Aorta (tissue), 5 donors: ENCODE results near the gene USP32. TPM values are rescaled to one million over a fixed set of nuclear protein-coding genes. Genes with fewer than 3 reads are reported as not detected.

Source experiments
- ATAC-seq: fragments of 200-7000 bp; cut with Tn5 transposase; one replicate; pipeline ENCODE4 v1.9.1; 2022; ENCODE audit warnings: moderate library complexity; ENCODE audit not compliant: low FRiP score
- DNase-seq, 2 donors: peaks; one replicate each; pipeline ENCODE4 v3.0.0-alpha.2; 2020
- H3K27ac ChIP-seq, 2 donors: one replicate each; pipeline ENCODE4 v1.5.1; 2013; ENCODE audit warnings: low read length in 2 of 2, mild to moderate bottlenecking in 2 of 2, moderate library complexity in 2 of 2, control low read depth in 1 of 2, inconsistent platforms in 1 of 2, low read depth in 1 of 2
- H3K27me3 ChIP-seq, 2 donors: one replicate each; pipeline ENCODE4 v1.6.1; 2013; ENCODE audit warnings: control low read depth in 1 of 2, low read length in 1 of 2, mild to moderate bottlenecking in 1 of 2, moderate library complexity in 1 of 2; ENCODE audit not compliant: insufficient read depth in 2 of 2, control insufficient read depth in 1 of 2
- H3K36me3 ChIP-seq, 2 donors: one replicate each; pipeline ENCODE4 v1.6.1; 2013; ENCODE audit warnings: control low read depth in 1 of 2, low read length in 1 of 2, mild to moderate bottlenecking in 1 of 2; ENCODE audit not compliant: insufficient read depth in 2 of 2, control insufficient read depth in 1 of 2
- H3K4me1 ChIP-seq, 2 donors: one replicate each; pipeline ENCODE4 v1.6.1; 2013; ENCODE audit warnings: low read length in 2 of 2, control low read depth in 1 of 2, mild to moderate bottlenecking in 1 of 2, moderate library complexity in 1 of 2; ENCODE audit not compliant: insufficient read depth in 2 of 2, control insufficient read depth in 1 of 2
- H3K4me3 ChIP-seq, 2 donors: one replicate each; pipeline ENCODE4 v1.5.1; 2013; ENCODE audit warnings: low read length in 2 of 2, control low read depth in 1 of 2, mild to moderate bottlenecking in 1 of 2
- H3K9me3 ChIP-seq: one replicate; pipeline ENCODE4 v1.6.1; 2013; ENCODE audit warnings: mild to moderate bottlenecking, low read length; ENCODE audit not compliant: control insufficient read depth
- WGBS, 2 donors: extraction: QIAGEN DNeasy Blood & Tissue Kit; methylation state at CpG; one replicate each; pipeline ENCODE4 v1.1.7; 2013; 5-methylcytosine and 5-hydroxymethylcytosine counted together
- intact Hi-C, 2 donors: fragments of 100-400 bp; cut with DNase I; formaldehyde crosslinking; loops; one replicate each; pipeline versions ENCODE4 v1.14.2 to v1.15.0; 2022
- polyA plus RNA-seq, 2 donors: library from polyadenylated mRNA; stranded (reverse); fragments of 200-250 nt; gene quantifications; one replicate each; pipeline ENCODE4 v1.2.3, GENCODE V29; 2013
- total RNA-seq, 2 donors: library from RNA; stranded (reverse); fragmentation: NEBNext Ultra II Directional; extraction: Animal tissue kit (Norgen Biotek cat#: 25700); gene quantifications; one replicate each; pipeline ENCODE4 v1.2.1, GENCODE V29; 2021
- donor health status: healthy with polysubstance abuse.
- donor health status: Bipolar disorder and iron deficiency.
- donor health status: DM: no; HTN: no; CAD: no.
- donor health status: DM: no; HTN: no; CAD: no.
- donor health status: DM: yes; HTN: yes; CAD: no.

USP32 gene
- total and polyA plus RNA-seq, 4 donors = 9.1 to 57.7 (median 32.3) TPM

DNA sequence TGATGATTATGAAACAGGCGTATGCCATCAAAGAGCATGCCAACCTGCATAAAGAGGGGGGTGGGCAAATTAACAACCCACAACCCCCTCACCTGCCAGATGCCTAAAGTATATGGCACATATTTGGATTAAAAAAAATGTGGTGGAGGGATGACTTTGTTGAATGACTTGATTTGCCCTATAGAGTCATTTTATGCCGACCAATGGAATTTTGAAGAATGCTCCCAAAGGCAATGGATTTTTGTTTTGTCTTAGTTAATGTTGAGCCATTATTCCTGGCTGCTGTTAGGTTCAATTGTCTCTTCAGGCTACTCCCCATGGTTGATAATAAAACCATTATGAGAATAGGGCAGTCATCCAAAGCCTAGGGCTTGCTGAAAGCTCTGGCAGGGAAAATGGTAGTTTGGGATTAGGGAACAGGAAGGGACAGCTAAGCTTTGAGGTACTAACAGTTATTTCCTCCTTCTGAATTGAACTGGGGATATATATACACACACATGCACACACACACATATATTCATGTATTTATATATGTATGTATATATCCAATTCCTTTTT lies 24.5 kb upstream of the USP32 start:
- H3K27me3 ChIP-seq = no peaks in the 10 kb centered on the region
- no peaks in the 10 kb centered on the region for H3K9me3 ChIP-seq
- H3K4me3 ChIP-seq = no peak overlapping the region
- DNase-seq (no peak), ATAC-seq (no peak)
- H3K27ac ChIP-seq = no peak overlapping the region
- H3K4me1 ChIP-seq = no peaks in the 10 kb centered on the region
- 87 to 89% methylated on average over 2 of the region's 2 CpGs for WGBS, 2 donors
- intact Hi-C loops = no loop called here
- no peaks in the 10 kb centered on the region for H3K36me3 ChIP-seq

GRCh38 chr17:60415146-60415545 lies 23.2 kb upstream of the USP32 start:
- H3K36me3 ChIP-seq = no peaks in the 10 kb centered on the region
- no peaks in the 10 kb centered on the region for H3K27me3 ChIP-seq
- H3K9me3 ChIP-seq = no peaks in the 10 kb centered on the region
- DNase-seq (no peak), ATAC-seq (no peak)
- WGBS, 2 donors = 88 to 91% methylated on average over 1 of the region's 1 CpG
- no peak overlapping the region for H3K4me3 ChIP-seq
- H3K4me1 ChIP-seq = no peaks in the 10 kb centered on the region
- intact Hi-C loops = no loop called here
- H3K27ac ChIP-seq = no peak overlapping the region

GRCh38 chr17:60412701-60413100 lies 20.8 kb upstream of the USP32 start:
- Histone ChIP-seq H3K36me3 (no peaks in the 10 kb centered on the region), H3K27ac (no peak overlapping the region), H3K27me3 (no peaks in the 10 kb centered on the region), H3K4me1 (no peaks in the 10 kb centered on the region), H3K4me3 (no peak overlapping the region), H3K9me3 (no peaks in the 10 kb centered on the region)
- DNase-seq (no peak), ATAC-seq (no peak)
- intact Hi-C loops = no loop called here
- 40% methylated on average over 3 of the region's 3 CpGs for WGBS, 2 donors

DNA sequence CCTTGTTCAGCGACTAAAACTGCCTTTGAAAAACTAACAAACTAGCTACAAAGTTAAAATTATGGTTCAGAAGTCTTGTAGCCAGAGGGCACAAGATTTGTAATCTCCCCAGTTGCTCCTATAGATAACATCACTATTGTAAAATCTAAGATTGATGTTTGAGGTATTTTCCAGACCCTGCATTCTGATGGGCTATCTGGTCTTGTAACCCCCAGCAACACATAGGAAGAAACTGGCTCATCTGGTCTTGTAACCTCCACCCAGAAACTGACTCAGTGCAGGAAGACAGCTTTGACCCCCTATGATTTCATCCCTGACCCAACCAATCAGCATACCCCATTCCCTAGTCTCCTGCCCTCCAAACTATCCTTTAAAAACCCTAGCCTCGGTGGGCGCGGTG lies 18.1 kb upstream of the USP32 start:
- Histone ChIP-seq H3K27me3 (no peaks in the 10 kb centered on the region), H3K9me3 (no peaks in the 10 kb centered on the region), H3K4me1 (no peaks in the 10 kb centered on the region), H3K36me3 (no peaks in the 10 kb centered on the region), H3K27ac (no peak overlapping the region), H3K4me3 (no peak overlapping the region)
- intact Hi-C loops = no loop called here
- 77 to 84% methylated on average over 4 of the region's 4 CpGs for WGBS, 2 donors
- DNase-seq = no peak
- no peak for ATAC-seq

DNA sequence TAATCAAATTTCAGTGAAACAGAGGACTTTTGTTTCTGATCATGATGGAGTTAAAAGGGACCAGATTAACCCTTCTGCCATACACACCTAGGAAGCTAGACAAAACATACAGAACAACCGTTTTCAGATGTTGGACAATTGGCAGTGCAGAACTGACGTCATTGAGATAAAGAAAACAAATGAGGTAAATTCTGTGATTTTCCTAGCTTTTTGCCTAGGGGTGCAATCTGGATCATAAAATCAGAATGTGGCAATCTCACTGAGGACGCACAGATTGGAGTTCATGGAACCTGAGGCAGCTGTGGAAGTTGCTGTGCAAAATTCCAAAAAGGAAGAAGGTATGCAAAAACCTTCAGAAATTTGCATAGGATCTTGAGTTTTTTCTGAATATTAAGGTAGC lies 15.0 kb upstream of the USP32 start:
- 36 to 46% methylated on average over 3 of the region's 3 CpGs for WGBS, 2 donors
- intact Hi-C loops = no loop called here
- Histone ChIP-seq H3K27me3 (no peaks in the 10 kb centered on the region), H3K27ac (no peak overlapping the region), H3K4me1 (no peaks in the 10 kb centered on the region), H3K9me3 (no peaks in the 10 kb centered on the region), H3K36me3 (no peaks in the 10 kb centered on the region), H3K4me3 (no peak overlapping the region)
- ATAC-seq (no peak), DNase-seq (no peak)

GRCh38 chr17:60403962-60404361 lies 12.0 kb upstream of the USP32 start:
- Histone ChIP-seq H3K9me3 (no peaks in the 10 kb centered on the region), H3K4me1 (no peaks in the 10 kb centered on the region), H3K36me3 (no peaks in the 10 kb centered on the region), H3K27me3 (no peaks in the 10 kb centered on the region), H3K27ac (no peak overlapping the region), H3K4me3 (no peak overlapping the region)
- no peak for DNase-seq
- WGBS, 2 donors = 85 to 91% methylated on average over 6 of the region's 6 CpGs
- intact Hi-C loops = no loop called here
- ATAC-seq = no peak

GRCh38 chr17:60403523-60403810 lies 11.5 kb upstream of the USP32 start:
- 83 to 84% methylated on average over 3 of the region's 3 CpGs for WGBS, 2 donors
- Histone ChIP-seq H3K9me3 (no peaks in the 10 kb centered on the region), H3K4me3 (no peak overlapping the region), H3K4me1 (no peaks in the 10 kb centered on the region), H3K36me3 (no peaks in the 10 kb centered on the region), H3K27me3 (no peaks in the 10 kb centered on the region), H3K27ac (no peak overlapping the region)
- ATAC-seq (no peak), DNase-seq (no peak)
- intact Hi-C loops = no loop called here

- no peaks in the 10 kb centered on the region for H3K9me3 ChIP-seq
- intact Hi-C loops = no loop called here
- ATAC-seq (no peak), DNase-seq (no peak)
- H3K4me3 ChIP-seq = no peak overlapping the region
- no peak overlapping the region for H3K27ac ChIP-seq
- H3K27me3 ChIP-seq = no peaks in the 10 kb centered on the region
- no peaks in the 10 kb centered on the region for H3K36me3 ChIP-seq
- no peaks in the 10 kb centered on the region for H3K4me1 ChIP-seq
Measured at GRCh38 chr17:60401819-60402218, 9.9 kb upstream of the USP32 start.

DNA sequence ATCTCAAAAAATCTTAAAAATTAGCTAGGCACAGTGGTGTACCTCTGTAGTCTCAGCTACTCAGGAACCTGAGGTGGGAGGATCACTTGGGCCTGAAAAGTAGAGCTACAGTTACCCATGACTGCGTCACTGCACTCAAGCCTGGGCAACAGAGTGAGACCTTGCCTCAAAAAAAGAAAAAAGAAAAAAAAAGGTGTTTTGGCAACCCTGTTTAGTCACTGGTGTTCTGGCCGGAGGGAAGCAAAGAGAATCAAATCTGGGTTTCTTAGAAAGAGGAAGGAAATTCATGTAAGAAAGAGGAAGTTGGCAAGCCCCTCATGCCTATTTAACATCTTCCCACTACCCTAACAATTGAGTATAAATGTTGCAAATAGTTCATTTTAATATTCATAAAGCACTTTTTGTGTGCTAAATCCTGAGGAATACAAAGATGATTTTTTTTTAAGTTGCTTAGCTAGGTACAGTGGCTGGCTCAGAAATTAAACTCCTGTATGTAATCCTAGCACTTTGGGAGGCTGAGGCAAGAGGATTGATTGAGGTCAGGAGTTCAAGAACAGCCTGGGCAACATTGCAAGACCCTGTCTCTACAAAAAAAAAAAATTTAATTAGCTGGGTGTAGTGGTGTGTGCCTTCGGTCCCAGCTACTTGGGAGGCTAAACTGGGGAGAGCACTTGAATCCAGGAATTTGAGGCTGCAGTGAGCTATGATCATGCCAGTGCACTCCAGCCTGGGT lies 6.5 kb upstream of the USP32 start:
- no peak for DNase-seq
- WGBS, 2 donors = 80 to 87% methylated on average over 3 of the region's 3 CpGs
- H3K27ac ChIP-seq = no peak overlapping the region
- H3K9me3 ChIP-seq = no peaks in the 10 kb centered on the region
- no peaks in the 10 kb centered on the region for H3K27me3 ChIP-seq
- no peak overlapping the region for H3K4me3 ChIP-seq
- intact Hi-C loops = no loop called here
- no peak for ATAC-seq
- H3K36me3 ChIP-seq = no peaks in the 10 kb centered on the region
- H3K4me1 ChIP-seq = no peaks in the 10 kb centered on the region
